ENCODE measurements around the gene FGFRL1.

- TF ChIP-seq CTCF (IDR thresholded peaks at IDR 0.05) (no peak), POLR2A (IDR thresholded peaks at IDR 0.05) (no peak)
Measured at GRCh38 chr4:971666-972500, 39.5 kb upstream of the FGFRL1 start.

Data from right lobe of liver (tissue), 4 donors.